Measurements from ENCODE around the gene ATG7. TPM values are rescaled to one million over a fixed set of nuclear protein-coding genes. Genes with fewer than 3 reads are reported as not detected.
"Not testable (repeated sequence)": the region's sequence is repeated elsewhere in the genome, so short reads cannot be mapped to it uniquely, and the experiment has no call there.

The ATG7 gene
- total RNA-seq, 1 donor from 2014 or later = 15.6 TPM

DNA sequence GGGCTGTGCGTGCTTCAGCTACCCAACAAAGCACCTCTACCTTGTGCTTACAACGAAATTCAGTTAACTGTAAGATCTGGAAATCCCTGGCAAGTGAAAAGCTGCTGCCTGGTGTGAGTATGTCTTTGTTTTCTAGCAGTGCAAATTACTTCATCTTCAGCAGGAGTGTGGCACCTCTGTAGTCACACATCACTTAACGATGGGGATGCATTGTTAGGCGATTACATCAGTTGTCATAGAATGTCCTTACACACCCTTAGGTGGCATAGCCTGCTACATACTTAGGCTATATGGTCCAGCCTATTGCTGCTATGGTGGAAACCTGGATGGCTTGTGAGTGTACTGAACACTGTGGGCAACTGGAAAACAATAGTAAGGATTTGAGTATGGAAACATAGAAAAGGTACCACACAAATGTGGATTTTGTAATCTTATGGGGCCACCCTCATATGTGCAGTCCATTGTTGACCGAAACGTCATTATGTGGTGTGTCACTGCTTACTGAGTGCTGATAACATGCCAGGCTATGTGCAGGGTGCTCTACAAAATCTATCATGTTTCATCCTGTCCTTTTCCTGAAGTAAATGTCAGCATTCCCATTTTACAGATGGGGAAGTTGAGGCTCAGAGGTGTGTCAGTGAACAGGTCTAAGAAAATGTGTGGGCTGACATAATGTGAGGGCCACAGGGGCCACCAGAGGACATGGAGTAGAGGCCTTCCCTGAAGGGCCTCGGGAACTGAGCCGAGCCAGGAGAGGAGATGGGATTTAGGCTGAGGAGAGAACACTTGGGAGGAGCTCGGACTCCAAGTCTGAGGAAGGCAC is 198.0 kb downstream of the ATG7 start:
- intact Hi-C loops (cut with DNase I) = no loop called here
- ATAC-seq (ENCODE audit: poor library complexity) (no peak), DNase-seq (no peak)

DNA sequence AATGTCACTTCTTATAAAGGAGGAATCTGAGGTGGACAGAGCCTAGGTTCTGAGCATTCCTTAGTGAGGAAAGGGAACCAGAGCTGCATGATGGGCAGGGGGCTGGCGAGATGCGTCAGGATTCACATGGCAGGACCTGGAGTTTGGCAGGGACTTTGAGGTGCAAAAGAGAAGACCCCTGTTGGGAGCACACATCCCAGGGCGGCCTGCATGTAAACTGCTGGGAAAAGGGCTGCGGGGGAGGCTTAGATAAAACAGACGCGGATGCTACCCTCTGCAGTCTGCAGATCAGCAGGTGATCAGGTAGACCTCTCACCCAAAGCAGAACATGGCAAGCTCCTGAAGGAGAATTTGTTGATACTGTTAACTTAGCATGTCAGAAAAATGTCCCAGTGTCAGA is 203.1 kb downstream of the ATG7 start:
- DNase-seq (no peak), ATAC-seq (ENCODE audit: poor library complexity) (no peak)
- intact Hi-C loops (cut with DNase I) = no loop called here

DNA sequence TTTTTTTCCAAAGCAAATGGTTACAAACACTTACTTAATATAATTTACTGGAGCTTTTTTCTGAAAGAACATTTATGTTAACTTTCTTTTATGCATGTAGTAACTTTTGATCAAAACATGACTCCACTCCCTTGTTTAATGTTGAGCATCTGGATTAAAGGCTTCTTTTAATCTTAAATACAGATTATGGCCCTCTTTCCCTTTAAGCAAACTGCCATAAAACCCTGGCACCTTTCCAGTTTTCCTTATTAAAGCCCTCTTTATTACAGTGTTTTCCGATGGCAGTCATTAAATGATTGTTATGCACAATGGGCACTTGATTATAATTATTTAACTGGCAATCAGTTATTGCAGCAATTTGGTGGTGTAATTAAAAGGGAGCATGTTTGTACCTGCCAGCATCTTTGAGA is 204.5 kb downstream of the ATG7 start:
- intact Hi-C loops (cut with DNase I) = no loop called here
- ATAC-seq (ENCODE audit: poor library complexity) (no peak), DNase-seq (no peak)

DNA sequence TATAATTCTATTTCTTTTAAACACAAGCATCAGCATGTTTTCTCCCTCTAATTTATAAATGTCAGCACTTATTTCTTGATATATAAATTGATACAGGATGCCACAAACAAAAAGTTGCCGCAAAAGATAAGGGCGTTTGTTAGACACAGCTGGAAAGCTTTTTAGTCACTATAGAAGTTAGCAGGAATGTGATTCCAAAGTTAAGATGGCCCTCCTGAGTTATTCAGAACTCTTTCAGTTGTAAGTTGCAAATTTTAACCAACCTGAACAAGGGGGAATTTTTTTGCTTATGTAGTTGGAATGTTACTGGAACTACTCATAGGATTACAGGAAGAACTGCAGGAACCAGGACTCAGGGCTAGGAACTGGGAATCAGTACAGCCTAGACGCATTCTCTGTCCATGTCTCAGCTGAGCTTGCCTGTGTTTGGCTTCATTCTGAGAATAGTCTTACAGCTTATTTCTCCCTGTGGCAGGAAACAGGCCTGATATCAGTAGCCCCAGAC is 205.3 kb downstream of the ATG7 start:
- no peak for DNase-seq
- ATAC-seq (ENCODE audit: poor library complexity) = no peak
- intact Hi-C loops (cut with DNase I) = no loop called here

DNA sequence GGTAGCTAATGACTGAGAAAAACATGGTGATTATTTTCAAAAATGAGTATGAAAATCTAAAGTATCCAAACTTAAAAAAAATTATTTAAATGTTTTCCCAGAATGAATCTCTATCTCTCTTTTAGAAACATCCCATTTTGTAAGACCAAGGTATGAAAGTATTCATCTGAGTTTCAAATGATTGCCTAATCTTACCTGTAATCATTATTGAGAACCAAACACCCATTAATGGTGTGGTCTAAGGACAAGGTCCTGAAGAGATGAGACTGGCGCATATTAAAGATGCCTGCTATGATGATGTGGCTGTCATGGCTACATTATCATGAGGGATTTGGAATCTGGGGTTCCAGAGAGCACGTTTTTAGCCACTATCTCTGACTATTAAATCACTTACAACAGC is 206.0 kb downstream of the ATG7 start:
- intact Hi-C loops (cut with DNase I) = no loop called here

DNA sequence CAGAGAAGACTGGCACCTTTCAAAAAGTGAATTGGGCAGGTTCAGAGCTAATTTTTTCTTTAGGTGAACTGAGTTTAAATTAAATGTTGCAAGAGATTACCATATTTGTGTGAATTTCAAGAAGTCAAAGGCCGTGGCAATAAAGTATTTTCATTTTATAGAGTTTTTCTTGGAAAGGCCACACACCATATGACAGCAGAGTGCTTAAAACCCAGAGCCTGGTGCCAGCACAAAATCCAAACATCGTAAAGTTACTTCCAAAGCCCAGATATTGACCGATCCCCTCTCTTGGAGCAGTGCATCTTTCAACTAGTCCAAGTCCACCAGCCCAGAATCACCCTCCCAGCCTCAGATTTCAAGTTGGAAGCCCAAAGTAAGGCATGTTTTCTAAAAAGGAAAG is 207.0 kb downstream of the ATG7 start:
- intact Hi-C loops (cut with DNase I) = no loop called here
- no peak for ATAC-seq (ENCODE audit: poor library complexity)
- no peak for DNase-seq

More for the DNA sequence above, 206.0 kb downstream of the ATG7 start:
- DNase-seq (no peak), ATAC-seq (ENCODE audit: poor library complexity) (no peak)

DNA sequence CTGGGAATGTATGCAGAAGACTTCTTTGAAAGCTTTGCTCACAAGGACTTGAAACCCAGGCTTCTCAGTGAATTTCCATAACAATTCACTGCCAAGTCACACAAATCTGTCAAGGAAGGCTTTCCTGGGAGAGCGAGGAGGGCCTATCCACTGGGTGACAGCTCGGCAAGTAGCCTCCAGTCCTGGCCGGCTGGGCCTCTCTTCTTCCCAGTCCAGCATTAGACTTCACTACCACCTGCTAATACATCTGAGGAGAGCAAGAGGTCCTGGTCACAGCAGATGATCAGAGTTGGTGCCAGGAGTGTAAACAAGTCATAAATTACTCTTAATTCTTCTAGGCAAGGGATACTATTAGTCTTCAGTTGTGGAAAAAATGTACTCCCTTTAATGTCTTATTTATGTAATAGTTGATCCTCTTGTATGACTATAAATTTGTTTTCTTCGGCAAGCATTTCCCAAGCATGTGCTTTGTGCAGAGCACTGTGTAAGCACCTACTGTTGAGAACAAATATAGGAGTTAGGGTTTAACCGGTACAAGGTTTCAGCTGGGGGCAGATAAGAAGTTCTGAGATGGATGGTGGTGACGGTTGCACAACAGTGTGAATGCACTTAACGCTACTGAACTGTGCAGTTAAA is 208.6 kb downstream of the ATG7 start:
- intact Hi-C loops (cut with DNase I) = no loop called here
- no peak for DNase-seq
- ATAC-seq (ENCODE audit: poor library complexity) = peak; percentile 78

DNA sequence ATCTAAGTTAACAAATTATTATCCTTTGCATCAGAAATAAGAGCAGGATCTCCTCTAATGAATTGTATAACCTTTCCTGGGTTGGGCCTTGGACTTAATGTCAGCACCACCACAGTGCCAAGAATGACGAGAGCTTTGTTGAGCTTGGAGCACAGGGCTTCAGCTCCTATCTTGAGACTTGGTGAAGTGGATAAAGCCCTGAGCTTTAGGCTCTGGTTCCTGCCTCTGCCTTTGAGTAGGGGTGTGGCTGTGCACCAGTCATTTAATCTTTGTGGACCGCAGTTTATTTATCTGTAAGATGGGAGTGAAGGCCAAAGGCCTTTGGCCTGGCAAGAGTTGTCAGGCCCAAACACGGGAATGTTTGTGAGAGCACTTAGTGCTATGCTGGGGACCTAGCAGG is 209.4 kb downstream of the ATG7 start:
- ATAC-seq (ENCODE audit: poor library complexity) (peak; percentile 88), DNase-seq (no peak)

DNA sequence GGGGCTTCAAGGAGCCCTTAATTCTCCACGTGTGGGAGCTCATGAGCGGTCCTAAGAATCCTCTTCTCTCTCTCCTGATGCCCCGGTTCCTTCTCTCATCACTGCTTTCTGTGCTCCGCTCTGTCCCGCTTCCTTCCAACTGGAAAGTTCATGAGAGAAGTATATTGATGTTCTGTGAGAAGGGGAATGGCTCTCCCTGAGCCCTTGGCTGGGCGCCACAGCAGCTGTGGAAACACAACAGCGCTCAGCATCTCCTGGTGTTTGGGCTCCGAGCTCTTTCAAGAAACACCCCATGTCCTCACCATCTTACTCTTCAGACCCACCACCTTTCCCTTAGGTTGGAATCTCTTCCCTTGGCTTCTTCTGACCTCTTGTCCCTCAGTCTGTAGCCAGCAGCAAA is 209.8 kb downstream of the ATG7 start:
- DNase-seq (peak; percentile 86), ATAC-seq (ENCODE audit: poor library complexity) (peak; percentile 65)
- intact Hi-C loops (cut with DNase I) = no loop called here

More for the DNA sequence above, 209.4 kb downstream of the ATG7 start:
- intact Hi-C loops (cut with DNase I) = no loop called here

DNA sequence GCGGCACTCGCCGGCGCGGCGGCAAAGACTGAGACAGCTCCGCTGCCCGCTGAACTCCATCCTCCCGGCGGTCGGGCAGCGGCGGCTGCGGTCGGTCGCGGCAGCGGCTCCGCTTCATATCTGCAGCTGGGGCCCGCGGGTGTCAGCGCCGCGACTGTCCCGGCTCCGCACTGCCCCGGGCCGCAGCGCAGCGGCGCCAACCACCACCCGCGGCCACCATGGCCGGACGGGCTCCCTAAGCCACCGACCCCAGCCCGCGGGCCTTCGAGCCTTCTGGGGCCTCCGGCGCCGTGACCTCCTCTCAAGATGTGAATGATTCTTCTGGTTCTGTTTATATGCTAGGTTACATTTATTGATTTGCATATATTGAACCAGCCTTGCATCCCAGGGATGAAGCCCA is 216.2 kb downstream of the ATG7 start:
- ATAC-seq (ENCODE audit: poor library complexity); intact Hi-C loops (cut with DNase I); DNase-seq: not testable (repeated sequence)

DNA sequence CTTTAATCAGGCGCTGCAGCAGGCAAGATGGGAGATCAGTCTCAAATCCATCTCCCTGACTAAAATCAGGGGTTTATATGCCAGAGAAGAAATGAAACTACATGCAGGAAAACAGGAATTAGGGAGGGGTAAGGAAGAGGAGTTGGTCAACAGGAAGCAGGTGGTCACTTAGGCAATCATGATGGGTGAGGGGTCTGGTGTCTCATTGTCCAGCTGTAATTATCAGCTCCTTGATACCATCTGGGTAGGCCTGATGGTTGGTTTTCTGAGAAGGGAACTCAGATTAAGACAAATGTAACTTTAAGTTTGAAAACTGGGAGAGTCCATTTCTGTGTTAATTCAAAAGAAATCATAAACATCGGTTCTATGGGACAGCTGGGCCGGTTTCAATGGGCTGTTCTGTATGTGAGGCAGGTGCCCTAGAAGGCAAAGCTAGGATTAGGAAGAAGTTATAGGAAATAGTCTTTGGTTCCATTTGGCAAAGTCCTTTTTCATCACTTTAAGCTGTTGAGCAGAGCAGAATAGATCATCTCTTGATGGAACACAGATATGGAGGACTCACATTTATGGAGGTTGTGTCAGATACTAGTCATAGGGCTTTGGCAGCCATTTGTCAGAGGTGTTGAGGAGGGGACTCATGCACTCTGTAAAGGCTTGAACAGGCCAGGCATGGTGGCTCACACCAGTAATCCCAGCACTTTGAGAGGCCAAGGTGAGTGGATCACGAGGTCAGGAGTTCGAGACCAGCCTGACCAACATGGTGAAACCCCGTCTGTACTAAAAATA is 222.1 kb downstream of the ATG7 start:
- no peak for DNase-seq
- intact Hi-C loops (cut with DNase I) = no loop called here
- ATAC-seq (ENCODE audit: poor library complexity) = no peak

DNA sequence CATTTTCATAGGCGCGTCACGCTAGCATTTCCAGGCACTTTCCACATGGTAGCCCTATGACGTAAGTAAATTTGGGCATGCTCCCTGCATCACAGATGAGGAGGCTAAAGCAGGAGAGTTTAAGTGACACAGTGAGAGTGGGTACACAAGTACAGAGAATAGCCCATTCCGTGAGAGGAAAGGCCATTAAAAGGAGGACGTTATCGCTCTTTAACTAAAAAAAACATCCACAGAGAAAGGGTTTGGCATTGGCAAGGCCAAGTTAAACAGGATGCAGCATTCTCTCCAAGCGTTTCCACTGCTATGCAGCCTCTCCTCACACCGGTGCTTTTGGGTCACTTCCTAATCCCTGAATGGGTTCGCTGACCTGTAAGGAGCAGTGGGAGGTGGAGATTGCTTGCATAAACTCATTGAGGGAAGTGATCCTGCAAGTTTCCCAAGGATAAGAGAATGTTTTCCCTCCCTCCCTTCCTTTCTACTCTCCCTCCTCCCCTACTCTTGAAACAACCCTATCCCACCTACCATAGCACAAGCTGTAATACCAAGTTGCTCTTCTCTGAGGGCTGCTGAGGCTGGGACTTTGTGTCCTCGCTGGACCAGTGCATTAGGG is 223.9 kb downstream of the ATG7 start:
- DNase-seq (no peak), ATAC-seq (ENCODE audit: poor library complexity) (peak; percentile 13)
- intact Hi-C loops (cut with DNase I) = no loop called here

DNA sequence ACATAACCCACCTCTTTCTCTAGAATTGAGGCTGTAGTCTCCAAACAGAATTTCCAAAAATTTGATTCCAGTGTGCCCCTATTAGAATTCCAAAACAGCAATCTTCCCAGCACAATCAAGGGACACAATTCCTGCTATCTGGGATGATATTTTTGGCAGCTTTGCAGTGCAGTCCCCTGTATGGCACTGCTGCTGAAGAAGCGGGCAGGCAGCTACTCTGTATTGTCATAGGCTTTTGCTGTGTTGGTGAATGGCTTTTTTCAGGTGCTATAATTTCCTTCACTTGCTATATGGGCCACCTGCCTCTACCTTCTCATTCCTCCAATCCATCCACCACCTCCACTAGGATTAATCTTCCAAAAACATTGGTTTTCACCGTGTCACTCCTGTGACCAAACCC is 226.0 kb downstream of the ATG7 start:
- intact Hi-C loops (cut with DNase I) = no loop called here
- DNase-seq (no peak), ATAC-seq (ENCODE audit: poor library complexity) (peak; percentile 50)

DNA sequence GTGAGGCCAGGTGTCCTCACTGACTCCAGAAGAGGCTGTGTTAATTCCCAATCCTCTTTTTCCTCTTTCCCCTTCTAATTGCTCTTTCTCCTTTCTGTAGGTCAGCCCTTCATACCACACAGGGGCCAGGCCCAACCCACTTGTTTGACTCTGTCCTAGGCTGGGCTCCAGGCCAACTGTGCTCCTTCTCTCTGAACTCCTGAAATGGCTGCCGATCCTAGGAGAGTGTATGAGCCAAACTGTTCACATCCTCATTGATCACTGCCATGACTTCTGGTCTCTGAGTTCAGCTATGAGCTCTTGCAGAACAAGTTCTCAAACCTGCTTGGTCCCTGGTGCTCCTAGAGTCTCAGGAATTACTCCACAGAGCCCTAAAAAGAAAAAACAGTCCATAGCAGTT is 226.4 kb downstream of the ATG7 start:
- intact Hi-C loops (cut with DNase I) = no loop called here
- peak; percentile 81 for DNase-seq
- peak; percentile 84 for ATAC-seq (ENCODE audit: poor library complexity)

DNA sequence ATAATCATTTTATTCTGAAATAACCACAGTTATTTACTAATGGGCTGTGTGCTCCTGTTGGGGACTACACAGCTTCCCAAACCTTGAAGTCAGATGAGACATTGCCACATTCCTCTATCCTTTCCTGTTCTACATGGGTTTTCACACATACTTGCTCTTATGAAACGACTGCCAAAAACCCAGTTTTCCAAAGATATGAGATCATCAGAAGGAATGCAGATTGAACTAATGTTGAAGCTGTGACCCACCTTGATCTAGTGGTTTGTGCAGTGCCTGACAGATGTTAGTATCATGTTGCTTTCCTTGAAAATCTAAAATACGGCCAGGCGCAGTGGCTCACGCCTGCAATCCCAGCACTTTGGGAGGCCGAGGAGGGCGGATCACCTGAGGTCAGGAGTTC is 226.9 kb downstream of the ATG7 start:
- intact Hi-C loops (cut with DNase I) = no loop called here
- DNase-seq (no peak), ATAC-seq (ENCODE audit: poor library complexity) (no peak)

DNA sequence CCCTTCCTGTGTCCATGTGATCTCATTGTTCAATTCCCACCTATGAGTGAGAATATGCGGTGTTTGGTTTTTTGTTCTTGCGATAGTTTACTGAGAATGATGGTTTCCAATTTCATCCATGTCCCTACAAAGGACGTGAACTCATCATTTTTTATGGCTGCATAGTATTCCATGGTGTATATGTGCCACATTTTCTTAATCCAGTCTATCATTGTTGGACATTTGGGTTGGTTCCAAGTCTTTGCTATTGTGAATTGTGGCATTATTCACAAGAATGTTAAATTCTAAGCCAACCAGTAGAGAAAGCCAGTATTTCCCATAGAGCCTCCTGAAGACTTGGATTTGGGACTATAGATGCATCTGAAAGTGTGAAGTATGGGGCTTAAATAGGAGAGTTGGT is 230.2 kb downstream of the ATG7 start:
- intact Hi-C loops (cut with DNase I); ATAC-seq (ENCODE audit: poor library complexity); DNase-seq: not testable (repeated sequence)

DNA sequence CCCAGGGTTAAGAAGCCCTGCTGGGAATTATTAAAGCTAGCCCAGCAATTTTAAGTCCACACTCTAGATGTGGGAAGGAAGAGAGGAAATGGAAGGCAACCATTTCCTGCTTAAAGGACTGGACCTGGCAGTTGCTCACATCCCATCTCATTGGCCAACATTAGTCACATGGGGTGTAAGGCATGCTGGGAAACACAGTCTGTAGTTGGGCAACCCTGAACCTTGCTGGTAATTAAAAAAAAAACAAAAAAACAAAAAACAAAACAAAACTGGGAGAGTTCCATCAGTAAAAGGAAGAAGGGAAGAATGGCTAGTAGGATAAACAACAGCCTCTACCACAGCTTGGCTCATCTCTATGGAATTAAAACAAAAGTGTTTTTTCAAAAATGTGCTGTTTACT is 235.5 kb downstream of the ATG7 start:
- ATAC-seq (ENCODE audit: poor library complexity) = no peak
- intact Hi-C loops (cut with DNase I) = no loop called here
- DNase-seq = no peak

DNA sequence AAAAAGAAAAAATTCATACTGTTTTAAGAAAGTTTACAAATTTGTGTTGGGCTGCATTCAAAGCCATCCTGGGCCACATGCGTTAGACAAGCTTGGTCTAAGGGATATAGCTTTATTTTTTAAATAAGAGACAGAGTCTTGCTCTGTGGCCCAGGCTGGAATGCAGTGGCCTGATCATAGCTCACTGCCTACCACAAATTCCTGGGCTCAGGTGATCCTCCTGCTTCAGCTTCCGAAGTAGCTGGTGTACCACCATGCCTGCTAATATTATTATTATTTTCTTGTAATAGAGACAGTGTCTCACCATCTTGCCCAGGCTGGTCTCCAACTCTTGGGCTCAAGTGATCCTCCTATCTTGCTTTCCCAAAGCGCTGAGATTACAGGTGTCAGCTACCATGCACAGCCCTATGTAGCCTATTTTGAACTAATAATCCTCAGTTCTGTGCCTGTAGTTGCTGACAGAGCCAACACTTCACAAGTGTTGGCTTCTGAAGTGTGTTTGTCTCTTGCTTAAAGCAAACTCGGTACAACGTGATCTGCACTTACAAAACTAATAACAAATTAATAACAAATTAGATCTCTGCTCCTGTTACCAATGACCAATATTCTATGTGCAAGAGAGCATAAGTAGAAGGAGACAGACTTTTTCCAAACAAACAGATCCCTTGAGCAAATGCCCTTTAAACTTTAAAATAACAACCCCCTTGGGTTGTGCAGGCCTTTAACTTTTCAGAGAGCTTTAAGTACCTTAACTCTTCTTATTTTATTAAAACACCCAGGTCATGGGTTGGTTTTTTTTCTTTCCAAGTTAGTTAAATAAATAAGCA is 236.4 kb downstream of the ATG7 start:
- ATAC-seq (ENCODE audit: poor library complexity) (peak; percentile 68), DNase-seq (no peak)
- intact Hi-C loops (cut with DNase I) = no loop called here
